Measurements from ENCODE around the gene CCBE1.

DNA sequence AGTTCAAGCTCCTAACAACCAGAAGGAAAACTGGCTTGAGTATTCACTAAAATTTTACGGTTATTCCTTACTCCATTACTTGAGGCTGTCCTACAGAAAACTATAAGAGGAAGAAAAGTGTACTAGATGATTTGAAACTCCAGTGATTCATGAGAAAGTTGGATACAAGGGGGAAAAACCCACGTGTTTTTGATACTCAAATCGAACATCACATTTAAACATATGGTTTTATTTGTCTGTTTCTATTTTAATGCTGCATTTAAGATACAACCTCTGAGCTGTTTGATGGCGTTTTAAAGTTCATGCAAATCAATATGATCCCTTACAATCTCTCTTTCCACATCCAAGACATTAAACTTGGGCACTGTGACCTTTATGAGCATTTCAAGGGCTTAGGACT, 213.1 kb downstream of the CCBE1 start:
- TF ChIP-seq, protein P1, sequence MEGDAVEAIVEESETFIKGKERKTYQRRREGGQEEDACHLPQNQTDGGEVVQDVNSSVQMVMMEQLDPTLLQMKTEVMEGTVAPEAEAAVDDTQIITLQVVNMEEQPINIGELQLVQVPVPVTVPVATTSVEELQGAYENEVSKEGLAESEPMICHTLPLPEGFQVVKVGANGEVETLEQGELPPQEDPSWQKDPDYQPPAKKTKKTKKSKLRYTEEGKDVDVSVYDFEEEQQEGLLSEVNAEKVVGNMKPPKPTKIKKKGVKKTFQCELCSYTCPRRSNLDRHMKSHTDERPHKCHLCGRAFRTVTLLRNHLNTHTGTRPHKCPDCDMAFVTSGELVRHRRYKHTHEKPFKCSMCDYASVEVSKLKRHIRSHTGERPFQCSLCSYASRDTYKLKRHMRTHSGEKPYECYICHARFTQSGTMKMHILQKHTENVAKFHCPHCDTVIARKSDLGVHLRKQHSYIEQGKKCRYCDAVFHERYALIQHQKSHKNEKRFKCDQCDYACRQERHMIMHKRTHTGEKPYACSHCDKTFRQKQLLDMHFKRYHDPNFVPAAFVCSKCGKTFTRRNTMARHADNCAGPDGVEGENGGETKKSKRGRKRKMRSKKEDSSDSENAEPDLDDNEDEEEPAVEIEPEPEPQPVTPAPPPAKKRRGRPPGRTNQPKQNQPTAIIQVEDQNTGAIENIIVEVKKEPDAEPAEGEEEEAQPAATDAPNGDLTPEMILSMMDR (IDR thresholded peaks at IDR 0.05): no peak
- TF ChIP-seq POLR2A (IDR thresholded peaks at IDR 0.05; ENCODE audit: low read length): no peak
- TF ChIP-seq POLR2AphosphoS2 (conservative IDR thresholded peaks at IDR 0.05; ENCODE audit: low read length): no peak
- TF ChIP-seq FOSB (CRISPR knock-in tag; IDR thresholded peaks at IDR 0.05): no peak
- TF ChIP-seq BHLHE40 (IDR thresholded peaks at IDR 0.05; ENCODE audit: low read depth, low read length): no peak
- no peak for TF ChIP-seq RARB (CRISPR knock-in tag; IDR thresholded peaks at IDR 0.05)
- TF ChIP-seq, protein P2, sequence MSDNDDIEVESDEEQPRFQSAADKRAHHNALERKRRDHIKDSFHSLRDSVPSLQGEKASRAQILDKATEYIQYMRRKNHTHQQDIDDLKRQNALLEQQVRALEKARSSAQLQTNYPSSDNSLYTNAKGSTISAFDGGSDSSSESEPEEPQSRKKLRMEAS (IDR thresholded peaks at IDR 0.05): no peak
- no peak for TF ChIP-seq RCOR1 (IDR thresholded peaks at IDR 0.05; ENCODE audit: low read depth, low read length)
- TF ChIP-seq HDAC2 (IDR thresholded peaks at IDR 0.05): no peak
- TF ChIP-seq, protein P3, sequence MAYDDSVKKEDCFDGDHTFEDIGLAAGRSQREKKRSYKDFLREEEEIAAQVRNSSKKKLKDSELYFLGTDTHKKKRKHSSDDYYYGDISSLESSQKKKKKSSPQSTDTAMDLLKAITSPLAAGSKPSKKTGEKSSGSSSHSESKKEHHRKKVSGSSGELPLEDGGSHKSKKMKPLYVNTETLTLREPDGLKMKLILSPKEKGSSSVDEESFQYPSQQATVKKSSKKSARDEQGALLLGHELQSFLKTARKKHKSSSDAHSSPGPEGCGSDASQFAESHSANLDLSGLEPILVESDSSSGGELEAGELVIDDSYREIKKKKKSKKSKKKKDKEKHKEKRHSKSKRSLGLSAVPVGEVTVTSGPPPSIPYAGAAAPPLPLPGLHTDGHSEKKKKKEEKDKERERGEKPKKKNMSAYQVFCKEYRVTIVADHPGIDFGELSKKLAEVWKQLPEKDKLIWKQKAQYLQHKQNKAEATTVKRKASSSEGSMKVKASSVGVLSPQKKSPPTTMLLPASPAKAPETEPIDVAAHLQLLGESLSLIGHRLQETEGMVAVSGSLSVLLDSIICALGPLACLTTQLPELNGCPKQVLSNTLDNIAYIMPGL (CRISPR knock-in tag; IDR thresholded peaks at IDR 0.05; ENCODE audit: borderline replicate concordance): no peak
